Smooth muscle cell (in vitro differentiated cells): ENCODE results near the gene WDFY1. TPM values are rescaled to one million over a fixed set of nuclear protein-coding genes. Genes with fewer than 3 reads are reported as not detected.
A peak's percentile ranks its signal among the peaks of the same experiment; 100 is the strongest.

ENCODE experiments used
- DNase-seq: peaks from one replicate; lab custom pipeline; 2025; ENCODE audit not compliant: unreplicated experiment; lab: John Stamatoyannopoulos, UW
- H2AFZ ChIP-seq: fragments of 200-600 bp; sonication (generic); 2 replicates; pipeline ENCODE4 v1.6.0; 2016; ENCODE audit warnings: antibody characterized with exemption, low read depth, mild to moderate bottlenecking
- H3F3A ChIP-seq: fragments of 200-600 bp; sonication (generic); 2 replicates; pipeline ENCODE4 v1.6.0; 2017; ENCODE audit warnings: antibody characterized with exemption, low read depth
- H3K27ac ChIP-seq: fragments of 200-600 bp; sonication (generic); 2 replicates; pipeline ENCODE4 v1.5.1; 2016; ENCODE audit warnings: low read depth, mild to moderate bottlenecking
- H3K27me3 ChIP-seq: fragments of 200-600 bp; sonication (generic); 2 replicates; pipeline ENCODE4 v1.6.1; 2016; ENCODE audit warnings: low read depth, mild to moderate bottlenecking
- H3K36me3 ChIP-seq: fragments of 200-600 bp; sonication (generic); 2 replicates; pipeline ENCODE4 v1.5.1; 2016; ENCODE audit warnings: low read depth
- H3K4me1 ChIP-seq: fragments of 200-600 bp; sonication (generic); 2 replicates; pipeline ENCODE4 v1.5.1; 2016; ENCODE audit warnings: low read depth
- H3K4me2 ChIP-seq: fragments of 200-600 bp; sonication (generic); 2 replicates; pipeline ENCODE4 v1.6.0; 2016; ENCODE audit warnings: mild to moderate bottlenecking
- H3K4me3 ChIP-seq: fragments of 200-600 bp; sonication (generic); 2 replicates; pipeline ENCODE4 v1.5.1; 2016; ENCODE audit warnings: mild to moderate bottlenecking
- H3K79me2 ChIP-seq: fragments of 200-600 bp; sonication (generic); 2 replicates; pipeline ENCODE4 v1.6.0; 2016; ENCODE audit warnings: low read depth, mild to moderate bottlenecking
- H3K9ac ChIP-seq: fragments of 200-600 bp; sonication (generic); 2 replicates; pipeline ENCODE4 v1.6.0; 2016; ENCODE audit warnings: low read depth
- H3K9me3 ChIP-seq: fragments of 200-600 bp; sonication (generic); replicated peaks from 2 replicates; pipeline ENCODE4 v1.5.1; 2016; ENCODE audit warnings: low read depth
- H4K20me1 ChIP-seq: fragments of 200-600 bp; sonication (generic); 2 replicates; pipeline ENCODE4 v1.6.0; 2016; ENCODE audit warnings: low read depth
- CTCF ChIP-seq: fragments of 200-600 bp; sonication (generic); IDR thresholded peaks from 2 replicates; pipeline ENCODE4 v1.5.1; 2017; ENCODE audit warnings: borderline replicate concordance, mild to moderate bottlenecking, antibody characterized with exemption; ENCODE audit not compliant: insufficient read depth, poor library complexity, severe bottlenecking
- WGBS: methylation state at CpG from one replicate; pipeline ENCODE4 v1.1.7; 2016; ENCODE audit warnings: low lambda C conversion rate; 5-methylcytosine and 5-hydroxymethylcytosine counted together
- polyA plus RNA-seq: library from polyadenylated mRNA; unstranded; fragments of >200 nt; fragmentation: Nextera tagmentation; extraction: Ambion mirVana; gene quantifications from 2 replicates; pipeline ENCODE4 v1.2.1, GENCODE V29; 2016
- total RNA-seq: library from RNA; depleted of rRNA; stranded (reverse); fragments of >200 nt; gene quantifications from 2 replicates; pipeline ENCODE4 v1.2.3, GENCODE V29; 2014

The WDFY1 gene
- total and polyA plus RNA-seq, 2 experiments from 2014 or later = 31.6 to 58.6 TPM

- H4K20me1 ChIP-seq = peaks cover 7% of the 10 kb centered on the region
- H3K9me3 ChIP-seq = no peaks in the 10 kb centered on the region
- no peak for DNase-seq
- peaks cover 7% of the 10 kb centered on the region for H3F3A ChIP-seq
- no peaks in the 10 kb centered on the region for H3K27me3 ChIP-seq
- H3K4me3 ChIP-seq = no peak overlapping the region
- H3K4me1 ChIP-seq = peaks cover 40% of the 10 kb centered on the region
- peaks cover 21% of the 10 kb centered on the region for H3K79me2 ChIP-seq
- no peaks in the 10 kb centered on the region for H3K36me3 ChIP-seq
- no peak overlapping the region for H3K4me2 ChIP-seq
- no peak overlapping the region for H3K9ac ChIP-seq
- TF ChIP-seq CTCF = no peak
- H3K27ac ChIP-seq = no peak overlapping the region
- 81% methylated on average over 3 of the region's 3 CpGs for WGBS
- H2AFZ ChIP-seq = no peak overlapping the region
These were observed 9.3 kb upstream of the WDFY1 start for GRCh38 chr2:223954401-223954800.

GRCh38 chr2:223952280-223952968, 7.3 kb upstream of the WDFY1 start:
- DNase-seq = no peak
- Histone ChIP-seq H3K9me3 (no peaks in the 10 kb centered on the region), H3K79me2 (peaks cover 1% of the 10 kb centered on the region), H2AFZ (peak overlapping the region; percentile 18), H3K4me2 (no peak overlapping the region), H3K36me3 (no peaks in the 10 kb centered on the region), H3F3A (peaks cover 7% of the 10 kb centered on the region), H3K27ac (no peak overlapping the region), H4K20me1 (no peaks in the 10 kb centered on the region), H3K9ac (no peak overlapping the region), H3K4me3 (no peak overlapping the region), H3K4me1 (peaks cover 26% of the 10 kb centered on the region), H3K27me3 (no peaks in the 10 kb centered on the region)
- no peak for TF ChIP-seq CTCF
- 74% methylated on average over 6 of the region's 6 CpGs for WGBS

GRCh38 chr2:223950448-223951347, 5.6 kb upstream of the WDFY1 start:
- no peaks in the 10 kb centered on the region for H3F3A ChIP-seq
- H3K36me3 ChIP-seq = no peaks in the 10 kb centered on the region
- H3K4me1 ChIP-seq = peaks cover 22% of the 10 kb centered on the region
- H4K20me1 ChIP-seq = no peaks in the 10 kb centered on the region
- H3K9me3 ChIP-seq = no peaks in the 10 kb centered on the region
- no peak overlapping the region for H3K4me2 ChIP-seq
- DNase-seq = no peak
- H3K4me3 ChIP-seq = no peak overlapping the region
- no peak for TF ChIP-seq CTCF
- WGBS = 86% methylated on average over 3 of the region's 3 CpGs
- H2AFZ ChIP-seq = no peak overlapping the region
- H3K27ac ChIP-seq = no peak overlapping the region
- peaks cover under 1% of the 10 kb centered on the region for H3K79me2 ChIP-seq
- no peak overlapping the region for H3K9ac ChIP-seq
- no peaks in the 10 kb centered on the region for H3K27me3 ChIP-seq
